GM21423 (cell line): ENCODE measurements around the gene BARHL1.

ENCODE experiments used
- ATAC-seq: cut with Tn5 transposase; IDR thresholded peaks from one replicate; pipeline ENCODE4 v1.9.1; 2021; ENCODE audit warnings: mild to moderate bottlenecking, moderate library complexity; ENCODE audit not compliant: unreplicated experiment

Gene BARHL1

GRCh38 chr9:132586830-132587591 lies 4.6 kb downstream of the BARHL1 start:
- no peak for ATAC-seq

GRCh38 chr9:132587592-132587955 lies 5.2 kb downstream of the BARHL1 start:
- no peak for ATAC-seq

GRCh38 chr9:132588098-132588497 lies 5.7 kb downstream of the BARHL1 start:
- ATAC-seq: no peak

GRCh38 chr9:132588501-132589147 lies 6.2 kb downstream of the BARHL1 start:
- ATAC-seq: no peak

DNA sequence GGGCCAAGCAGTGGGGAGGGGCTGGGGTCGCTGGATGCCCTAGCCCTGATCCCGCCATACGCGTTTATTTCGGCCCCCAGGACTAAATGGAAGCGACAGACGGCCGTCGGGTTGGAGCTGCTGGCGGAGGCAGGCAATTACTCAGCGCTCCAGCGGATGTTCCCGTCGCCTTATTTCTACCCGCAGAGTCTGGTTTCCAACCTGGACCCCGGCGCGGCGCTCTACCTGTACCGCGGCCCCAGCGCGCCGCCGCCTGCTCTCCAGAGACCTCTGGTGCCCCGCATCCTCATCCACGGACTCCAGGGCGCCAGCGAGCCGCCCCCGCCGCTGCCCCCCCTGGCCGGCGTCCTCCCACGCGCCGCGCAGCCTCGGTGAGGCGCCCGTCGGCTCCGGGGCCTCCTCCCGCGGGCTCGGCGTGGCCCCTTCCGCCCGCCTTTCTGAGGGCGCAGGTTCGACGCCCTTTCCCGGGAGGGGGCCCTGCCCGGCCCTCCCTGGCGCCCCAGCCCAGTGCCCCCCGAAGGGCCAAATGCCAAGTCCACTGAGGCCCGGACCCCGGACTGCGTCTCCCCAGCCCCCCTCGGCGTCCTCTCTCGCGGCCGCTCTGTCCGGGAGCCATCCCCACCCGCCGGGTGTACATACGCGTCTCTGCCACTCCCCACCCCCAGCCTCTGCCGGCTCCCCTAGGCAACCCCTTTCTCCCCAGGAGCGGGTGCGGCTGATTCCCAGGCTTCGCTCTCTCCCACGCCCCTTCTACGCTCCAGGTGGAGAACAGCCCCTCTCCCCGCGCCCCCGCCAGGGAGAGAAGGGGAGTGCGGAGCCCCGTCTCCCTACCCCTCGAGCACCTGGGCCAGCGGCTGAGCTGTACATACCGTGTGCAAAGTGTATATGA lies 7.0 kb downstream of the BARHL1 start:
- no peak for ATAC-seq

DNA sequence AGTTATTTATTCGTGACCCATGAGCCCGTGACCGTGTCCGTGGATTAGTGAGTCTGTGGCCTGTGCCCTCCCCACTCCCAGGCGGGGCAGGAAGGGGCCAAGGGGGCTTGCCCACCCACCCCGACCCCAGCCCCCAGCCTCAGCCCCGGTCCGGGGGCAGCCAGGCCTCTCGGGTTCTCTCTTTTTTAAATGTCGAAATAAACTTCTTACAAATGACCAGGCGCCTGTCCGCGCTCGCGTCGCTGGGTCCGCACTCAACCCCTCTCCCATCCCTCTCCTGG lies 7.6 kb downstream of the BARHL1 start:
- ATAC-seq: no peak

DNA sequence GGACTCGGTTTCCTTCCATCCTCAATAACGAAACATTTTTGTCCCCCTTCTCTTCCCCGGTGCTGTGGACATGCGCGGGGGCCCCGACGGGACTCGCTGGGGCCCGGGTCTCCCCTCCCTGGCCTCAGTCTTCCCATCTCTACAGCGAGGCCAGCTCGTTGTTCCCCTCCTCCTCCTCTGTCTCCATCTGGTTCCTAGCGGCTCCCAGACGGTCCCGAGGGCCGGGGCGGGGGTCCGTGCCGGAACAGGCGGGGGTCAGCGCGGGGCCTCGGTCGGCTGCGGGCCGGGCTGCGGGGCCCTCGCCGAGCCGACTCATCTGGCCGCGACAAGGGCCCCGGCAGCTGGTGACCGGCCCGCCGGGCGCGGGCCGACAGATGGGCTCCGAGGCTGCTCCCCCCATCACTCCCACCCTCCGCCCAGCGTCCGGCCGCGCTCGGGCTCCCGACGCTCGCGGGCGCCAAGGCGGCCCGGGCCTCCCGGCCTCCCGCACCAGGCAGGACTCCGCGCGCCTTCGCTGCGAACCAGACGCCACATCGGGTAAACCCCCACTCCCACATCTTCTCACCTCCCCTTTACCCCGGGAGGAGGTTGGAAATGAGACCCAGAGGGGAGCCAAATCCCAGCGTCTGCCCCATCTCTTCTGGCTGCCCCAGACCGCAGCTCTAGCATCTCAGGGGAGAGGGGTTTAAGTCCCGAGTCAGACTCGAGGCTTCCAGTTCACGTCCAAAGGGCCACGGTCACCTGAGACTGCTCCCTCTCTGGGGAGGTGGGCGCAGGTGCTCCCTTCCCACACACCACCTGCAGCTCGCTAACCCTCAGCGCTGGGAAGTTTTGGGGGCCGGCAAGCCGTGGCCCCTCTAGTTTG lies 8.1 kb downstream of the BARHL1 start:
- no peak for ATAC-seq

GRCh38 chr9:132591244-132591643 lies 8.8 kb downstream of the BARHL1 start:
- no peak for ATAC-seq

DNA sequence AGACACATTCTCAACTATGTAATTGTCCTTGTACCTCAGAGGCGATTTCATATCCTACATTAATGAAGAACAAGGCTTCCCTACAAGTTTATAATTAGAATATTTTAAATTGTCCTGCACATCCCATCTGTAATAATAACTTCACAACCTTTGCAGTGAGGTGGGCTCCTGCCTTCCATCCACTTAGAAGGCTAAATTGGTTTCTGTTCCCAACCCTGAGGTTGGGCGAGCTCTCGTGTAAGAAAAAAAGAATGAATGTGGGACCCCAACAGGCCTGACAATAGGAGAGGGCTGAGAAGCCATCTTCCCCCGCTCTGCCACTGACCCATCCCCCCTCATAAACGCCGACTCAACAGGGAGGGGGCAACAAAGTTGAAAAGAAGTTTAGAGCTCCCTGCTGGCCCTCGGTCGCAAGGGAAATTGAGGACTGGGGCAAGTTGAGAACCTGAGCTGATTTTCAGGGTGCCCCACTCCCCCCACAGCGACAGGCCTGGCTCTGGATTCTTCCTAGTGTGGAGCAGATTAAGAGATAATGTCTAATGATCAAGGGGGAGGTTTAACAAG lies 9.4 kb downstream of the BARHL1 start:
- no peak for ATAC-seq

- ATAC-seq: no peak
Observed at GRCh38 chr9:132592451-132592850, 10.0 kb downstream of the BARHL1 start.

DNA sequence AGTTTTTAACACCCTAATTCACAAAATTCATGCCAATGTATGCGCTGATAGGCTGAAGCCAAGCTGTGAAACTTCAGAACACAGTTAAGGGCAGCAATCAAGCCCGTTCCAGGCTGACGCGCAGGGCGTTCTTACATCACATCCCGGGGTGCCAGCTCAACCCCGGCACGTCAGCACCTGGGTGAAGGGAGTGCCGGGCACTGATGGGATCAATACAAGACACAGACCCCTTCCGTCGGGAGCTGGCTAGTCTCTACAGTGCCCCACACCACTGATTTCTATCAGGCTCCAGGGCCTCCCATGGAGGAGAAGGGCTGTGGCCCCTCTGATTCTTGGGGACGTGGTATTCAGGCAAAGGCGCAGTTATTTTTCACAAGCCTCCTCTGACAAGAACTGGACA lies 12.0 kb downstream of the BARHL1 start:
- ATAC-seq: no peak

DNA sequence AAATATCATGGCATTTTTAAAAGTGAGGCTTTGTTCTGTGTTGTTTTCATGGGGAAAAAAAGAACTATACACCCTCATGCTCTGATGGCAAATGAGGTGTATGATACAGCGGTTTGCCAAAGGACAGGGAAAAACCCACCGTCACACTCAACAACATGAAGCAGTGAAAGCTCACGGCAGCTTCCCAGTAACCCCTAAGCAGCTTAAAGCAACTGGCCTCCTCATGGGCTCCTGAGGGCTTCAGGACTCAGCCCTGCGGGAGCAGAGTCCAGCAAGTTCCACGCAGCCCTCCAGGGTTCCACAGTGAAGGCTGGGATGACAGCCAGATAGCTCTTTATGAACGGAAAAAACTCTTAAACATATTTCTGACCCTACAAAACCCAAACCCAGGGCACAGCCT lies 12.9 kb downstream of the BARHL1 start:
- ATAC-seq: no peak

GRCh38 chr9:132596200-132596599 lies 13.8 kb downstream of the BARHL1 start:
- ATAC-seq: no peak

- ATAC-seq: no peak
Observed at GRCh38 chr9:132597073-132597775, 14.8 kb downstream of the BARHL1 start.

DNA sequence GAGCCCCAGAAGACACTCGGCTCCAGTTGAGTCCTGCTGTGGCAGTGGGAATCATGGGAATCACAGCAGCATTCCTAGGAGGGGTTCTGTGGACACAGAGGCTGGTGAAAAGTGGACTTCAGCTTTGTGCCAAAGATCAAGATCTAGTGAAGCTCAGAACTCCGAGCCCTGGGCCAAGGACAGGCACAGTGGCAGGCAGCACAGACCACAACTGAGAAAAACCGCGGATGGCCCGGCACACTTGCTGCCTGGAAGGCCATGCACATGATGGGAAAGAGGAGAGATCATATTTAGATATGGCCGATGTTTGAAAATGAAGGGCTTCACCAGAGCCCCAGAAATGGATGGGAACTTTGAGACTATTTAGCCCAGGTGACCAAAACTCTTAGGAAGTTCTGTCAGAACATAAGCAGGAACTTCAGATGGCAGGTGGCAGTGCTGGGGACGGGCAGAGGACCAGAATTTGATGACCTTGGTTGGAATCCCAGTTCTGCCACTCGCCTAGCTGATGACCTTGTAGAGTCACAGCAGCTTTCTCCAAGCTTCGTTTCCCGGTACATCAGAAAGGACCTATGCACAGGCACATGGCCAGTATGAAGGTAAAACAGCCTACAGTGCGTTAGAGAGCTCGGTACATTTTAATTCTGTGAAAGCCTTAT lies 18.0 kb downstream of the BARHL1 start:
- no peak for ATAC-seq

DNA sequence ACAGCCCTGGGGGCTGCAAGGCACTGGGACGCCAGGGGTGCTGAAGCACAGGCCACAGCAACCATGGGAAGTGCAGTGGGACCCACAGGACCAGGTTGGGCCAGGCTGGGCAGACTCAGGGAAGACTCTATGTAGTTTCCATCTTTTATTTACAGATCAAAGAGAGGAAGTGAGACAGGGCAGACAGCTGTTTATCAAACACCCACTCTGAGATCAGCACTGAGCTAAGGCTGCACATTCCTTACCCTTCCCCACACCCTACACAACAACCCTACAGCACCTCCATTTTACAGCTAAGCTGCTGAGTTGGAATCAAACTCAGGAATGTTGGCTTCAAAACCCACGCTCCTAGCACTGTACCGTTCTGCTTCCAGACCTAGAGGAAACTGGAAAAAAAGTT lies 19.8 kb downstream of the BARHL1 start:
- ATAC-seq: no peak

- no peak for ATAC-seq
Observed at GRCh38 chr9:132605387-132605786, 23.0 kb downstream of the BARHL1 start.

- no peak for ATAC-seq
Observed at GRCh38 chr9:132606066-132606465, 23.7 kb downstream of the BARHL1 start.

GRCh38 chr9:132609184-132609583 lies 26.8 kb downstream of the BARHL1 start:
- no peak for ATAC-seq

GRCh38 chr9:132609829-132610228 lies 27.4 kb downstream of the BARHL1 start:
- no peak for ATAC-seq
